ENCODE data around the gene UBE3D.

The UBE3D gene

DNA sequence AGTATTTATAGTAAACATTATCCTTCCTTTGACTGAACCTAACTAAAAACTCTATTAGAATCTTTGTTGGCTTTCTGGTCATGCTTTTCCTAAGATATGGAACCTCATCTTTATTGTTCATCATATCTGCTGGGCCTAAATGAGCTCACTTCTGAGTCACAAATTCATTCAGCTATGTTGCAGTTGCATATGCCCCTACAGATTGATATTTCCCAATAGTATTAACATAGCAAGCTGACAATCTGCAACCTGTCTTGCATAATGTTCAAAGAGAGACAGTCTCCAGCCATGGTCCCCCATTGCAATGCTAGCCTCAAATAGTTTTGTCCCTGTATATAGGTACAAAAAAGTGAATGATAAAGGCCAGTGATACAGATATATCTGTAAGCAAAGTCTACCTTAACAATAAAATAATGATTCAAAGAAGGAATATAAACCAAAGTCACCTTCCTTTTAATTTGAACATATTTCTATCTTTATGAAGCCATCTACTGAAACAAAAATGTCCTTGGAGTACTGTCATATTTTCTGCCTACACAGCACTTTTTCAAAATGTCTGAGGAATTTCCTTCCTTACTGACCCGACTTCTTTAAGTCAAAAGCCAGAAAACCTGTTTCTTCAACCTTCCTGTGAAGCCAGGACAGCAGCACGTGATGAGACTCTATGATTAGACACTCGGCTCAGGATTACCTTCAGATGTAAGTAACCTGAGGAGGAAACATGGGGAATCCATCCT is 140.7 kb downstream of the UBE3D start:
- H3K36me3 ChIP-seq (ENCODE audit: control insufficient read depth, insufficient read depth, low read length) = peaks cover 6% of the 10 kb centered on the region

DNA sequence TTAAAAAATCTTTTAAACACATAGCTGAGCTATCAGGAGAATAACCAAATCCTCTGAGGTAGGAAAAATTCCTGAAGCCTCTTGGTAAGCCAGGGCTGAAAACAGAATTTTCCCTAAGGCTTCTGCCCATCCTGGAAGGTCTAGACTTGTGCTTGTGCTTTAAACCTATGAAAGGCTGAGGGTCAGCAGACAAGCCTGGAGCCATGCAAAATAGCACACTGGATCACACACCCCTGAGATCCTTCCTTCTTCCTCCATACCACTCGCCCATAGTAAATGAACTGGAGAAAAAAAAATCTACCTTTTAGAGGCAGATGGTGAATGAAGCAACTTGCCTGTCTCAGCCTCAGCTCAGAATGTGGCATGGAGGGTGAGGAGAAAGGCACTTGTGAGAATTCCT is 144.4 kb downstream of the UBE3D start:
- Histone ChIP-seq H3K27me3 (ENCODE audit: control insufficient read depth, insufficient read depth, low read length, poor library complexity, severe bottlenecking) (no peaks in the 10 kb centered on the region), H3K4me3 (ENCODE audit: insufficient read depth, low read depth, low read length) (no peak overlapping the region)

More for the DNA sequence above, 140.7 kb downstream of the UBE3D start:
- WGBS, 2 experiments = 91 to 93% methylated on average over 3 of the region's 3 CpGs
- no peaks in the 10 kb centered on the region for H3K4me1 ChIP-seq (ENCODE audit: control insufficient read depth, insufficient read depth, low read length)
- H3K4me3 ChIP-seq (ENCODE audit: insufficient read depth, low read depth, low read length) = no peak overlapping the region
- H3K9me3 ChIP-seq (ENCODE audit: control insufficient read depth, low read length) = peaks cover 2% of the 10 kb centered on the region
- no peaks in the 10 kb centered on the region for H3K27me3 ChIP-seq (ENCODE audit: control insufficient read depth, insufficient read depth, low read length, poor library complexity, severe bottlenecking)
- no peak overlapping the region for H3K27ac ChIP-seq (ENCODE audit: insufficient read depth, low read depth, low read length, poor library complexity, severe bottlenecking)

DNA sequence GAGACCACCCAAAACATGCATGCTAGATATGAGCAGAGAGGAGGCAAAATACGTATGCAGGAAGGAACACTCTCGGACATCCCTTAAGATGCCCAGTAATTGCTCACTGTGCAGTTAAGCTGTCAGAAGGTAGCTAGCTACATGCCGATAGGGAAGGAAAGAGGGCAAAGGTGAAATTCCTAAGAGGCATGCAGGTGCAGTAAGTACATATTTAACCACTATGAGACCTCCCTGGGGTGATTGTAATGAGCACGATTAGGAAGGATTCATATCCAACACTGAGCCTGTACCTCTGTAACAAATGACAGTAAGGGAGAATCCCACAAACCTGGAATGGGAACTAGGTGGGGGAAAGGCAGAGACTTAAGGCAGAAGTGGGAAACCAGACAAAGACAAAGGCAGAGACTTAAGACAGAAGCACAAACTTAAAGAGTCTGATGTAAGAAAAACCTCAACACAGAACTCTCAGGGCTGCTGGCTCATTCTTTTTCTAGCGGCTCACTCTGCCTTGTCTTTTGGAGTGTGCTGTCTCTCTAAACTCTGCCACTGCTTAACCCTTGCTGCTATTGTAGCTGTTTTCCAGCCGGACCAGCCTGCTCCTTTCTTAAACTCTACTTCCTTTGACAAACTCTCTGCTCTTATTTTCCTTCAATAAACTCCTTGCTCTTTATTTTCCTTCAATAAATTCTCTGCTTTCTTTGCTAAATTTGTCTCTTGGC is 148.1 kb downstream of the UBE3D start:
- H3K27me3 ChIP-seq (ENCODE audit: control insufficient read depth, insufficient read depth, low read length, poor library complexity, severe bottlenecking) = no peaks in the 10 kb centered on the region
- no peak overlapping the region for H3K27ac ChIP-seq (ENCODE audit: insufficient read depth, low read depth, low read length, poor library complexity, severe bottlenecking)
- H3K4me1 ChIP-seq (ENCODE audit: control insufficient read depth, insufficient read depth, low read length) = no peaks in the 10 kb centered on the region
- 83 to 84% methylated on average over 6 of the region's 6 CpGs for WGBS, 2 experiments
- no peak overlapping the region for H3K4me3 ChIP-seq (ENCODE audit: insufficient read depth, low read depth, low read length)
- peaks cover 23% of the 10 kb centered on the region for H3K36me3 ChIP-seq (ENCODE audit: control insufficient read depth, insufficient read depth, low read length)
- H3K9me3 ChIP-seq (ENCODE audit: control insufficient read depth, low read length) = no peaks in the 10 kb centered on the region

More for the DNA sequence above, 144.4 kb downstream of the UBE3D start:
- Histone ChIP-seq H3K27ac (ENCODE audit: insufficient read depth, low read depth, low read length, poor library complexity, severe bottlenecking) (no peak overlapping the region), H3K36me3 (ENCODE audit: control insufficient read depth, insufficient read depth, low read length) (peaks cover 14% of the 10 kb centered on the region), H3K4me1 (ENCODE audit: control insufficient read depth, insufficient read depth, low read length) (no peaks in the 10 kb centered on the region), H3K9me3 (ENCODE audit: control insufficient read depth, low read length) (no peaks in the 10 kb centered on the region)
- 83% methylated on average over 1 of the region's 1 CpG for WGBS, 2 experiments

DNA sequence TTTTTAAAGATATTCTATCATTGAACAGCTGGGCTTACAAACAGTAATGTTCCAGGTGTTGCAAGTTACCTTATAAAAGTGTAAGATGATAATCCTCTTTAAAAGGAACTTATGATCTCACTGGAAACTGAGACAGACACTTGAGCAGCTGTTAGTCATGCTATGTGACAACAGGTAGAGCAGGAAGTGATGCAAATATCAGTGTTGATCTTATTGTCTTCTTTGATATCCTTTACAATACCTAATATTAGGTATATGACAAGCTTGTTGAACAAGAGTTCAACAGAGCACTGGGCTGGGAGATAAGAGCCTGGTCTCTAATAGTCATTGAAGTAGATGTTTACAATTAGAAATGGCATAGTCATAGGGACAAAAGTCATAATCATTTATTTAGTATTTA is 150.0 kb downstream of the UBE3D start:
- Histone ChIP-seq H3K27me3 (ENCODE audit: control insufficient read depth, insufficient read depth, low read length, poor library complexity, severe bottlenecking) (no peaks in the 10 kb centered on the region), H3K4me1 (ENCODE audit: control insufficient read depth, insufficient read depth, low read length) (peaks cover under 1% of the 10 kb centered on the region), H3K36me3 (ENCODE audit: control insufficient read depth, insufficient read depth, low read length) (peaks cover 19% of the 10 kb centered on the region), H3K4me3 (ENCODE audit: insufficient read depth, low read depth, low read length) (no peak overlapping the region), H3K9me3 (ENCODE audit: control insufficient read depth, low read length) (no peaks in the 10 kb centered on the region), H3K27ac (ENCODE audit: insufficient read depth, low read depth, low read length, poor library complexity, severe bottlenecking) (no peak overlapping the region)

DNA sequence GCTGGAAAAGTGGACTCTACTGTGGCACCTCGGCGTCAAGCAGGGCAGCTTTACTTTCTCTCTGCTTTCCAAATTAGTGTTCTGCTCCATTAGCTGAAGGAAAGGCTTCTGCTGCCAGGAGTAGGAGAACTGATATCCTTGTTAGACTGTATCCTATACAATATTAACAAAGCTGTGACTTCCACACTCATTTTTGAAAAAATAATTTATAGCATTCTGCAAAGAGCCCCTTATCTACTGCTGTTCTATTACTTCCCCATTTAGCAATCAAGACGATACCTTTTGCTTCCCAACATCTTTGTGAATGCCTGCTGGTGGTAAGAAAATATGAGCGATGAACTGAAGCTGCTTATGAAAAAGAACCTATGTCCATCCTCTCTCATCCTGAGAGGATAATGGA is 151.1 kb downstream of the UBE3D start:
- peaks cover 19% of the 10 kb centered on the region for H3K36me3 ChIP-seq (ENCODE audit: control insufficient read depth, insufficient read depth, low read length)
- no peak overlapping the region for H3K4me3 ChIP-seq (ENCODE audit: insufficient read depth, low read depth, low read length)
- 96 to 98% methylated on average over 3 to 4 of the region's 4 CpGs for WGBS, 2 experiments
- H3K4me1 ChIP-seq (ENCODE audit: control insufficient read depth, insufficient read depth, low read length) = peaks cover 7% of the 10 kb centered on the region
- no peaks in the 10 kb centered on the region for H3K9me3 ChIP-seq (ENCODE audit: control insufficient read depth, low read length)
- H3K27ac ChIP-seq (ENCODE audit: insufficient read depth, low read depth, low read length, poor library complexity, severe bottlenecking) = no peak overlapping the region
- no peaks in the 10 kb centered on the region for H3K27me3 ChIP-seq (ENCODE audit: control insufficient read depth, insufficient read depth, low read length, poor library complexity, severe bottlenecking)

DNA sequence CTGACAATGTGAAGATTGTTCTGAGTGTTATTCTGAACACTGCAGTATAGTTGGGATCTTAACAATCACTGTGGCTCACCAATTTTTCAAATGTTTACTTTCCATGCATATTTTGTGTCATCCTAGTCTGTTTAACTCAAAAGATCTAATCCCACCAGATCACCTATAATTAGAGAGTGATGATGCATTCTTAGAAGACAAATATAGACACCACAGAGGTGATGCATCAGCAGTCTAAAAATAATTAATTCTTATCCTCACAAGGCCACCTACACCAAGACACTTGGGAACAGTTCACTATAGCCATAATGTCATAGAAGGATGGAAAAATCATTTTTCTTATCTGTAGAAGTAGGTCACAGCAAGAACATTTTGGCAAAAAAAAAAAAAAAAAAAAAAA is 154.8 kb downstream of the UBE3D start:
- Histone ChIP-seq H3K36me3 (ENCODE audit: control insufficient read depth, insufficient read depth, low read length) (peaks cover 8% of the 10 kb centered on the region), H3K27ac (ENCODE audit: insufficient read depth, low read depth, low read length, poor library complexity, severe bottlenecking) (no peak overlapping the region), H3K4me3 (ENCODE audit: insufficient read depth, low read depth, low read length) (no peak overlapping the region), H3K27me3 (ENCODE audit: control insufficient read depth, insufficient read depth, low read length, poor library complexity, severe bottlenecking) (no peaks in the 10 kb centered on the region), H3K4me1 (ENCODE audit: control insufficient read depth, insufficient read depth, low read length) (peaks cover 21% of the 10 kb centered on the region), H3K9me3 (ENCODE audit: control insufficient read depth, low read length) (no peaks in the 10 kb centered on the region)

DNA sequence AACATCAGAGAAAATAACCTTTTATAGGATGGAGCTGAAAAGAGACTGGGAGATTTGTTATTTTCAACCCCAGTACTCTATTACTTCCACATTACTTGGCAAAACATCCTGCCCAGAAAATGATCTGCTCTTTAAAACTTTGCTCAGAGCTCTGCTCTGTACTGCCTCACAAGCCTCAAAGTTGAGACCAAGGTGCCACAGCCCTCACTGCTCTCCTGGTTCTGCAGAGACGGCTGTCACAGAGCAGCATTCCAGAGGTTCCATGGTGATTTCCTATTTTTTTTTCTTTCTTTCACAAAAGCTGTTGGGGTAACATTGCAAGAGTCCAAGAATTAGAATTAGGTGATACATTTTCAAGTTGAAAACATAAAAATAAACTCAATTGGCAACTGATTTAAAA is 155.2 kb downstream of the UBE3D start:
- peaks cover 21% of the 10 kb centered on the region for H3K4me1 ChIP-seq (ENCODE audit: control insufficient read depth, insufficient read depth, low read length)
- H3K27ac ChIP-seq (ENCODE audit: insufficient read depth, low read depth, low read length, poor library complexity, severe bottlenecking) = no peak overlapping the region

DNA sequence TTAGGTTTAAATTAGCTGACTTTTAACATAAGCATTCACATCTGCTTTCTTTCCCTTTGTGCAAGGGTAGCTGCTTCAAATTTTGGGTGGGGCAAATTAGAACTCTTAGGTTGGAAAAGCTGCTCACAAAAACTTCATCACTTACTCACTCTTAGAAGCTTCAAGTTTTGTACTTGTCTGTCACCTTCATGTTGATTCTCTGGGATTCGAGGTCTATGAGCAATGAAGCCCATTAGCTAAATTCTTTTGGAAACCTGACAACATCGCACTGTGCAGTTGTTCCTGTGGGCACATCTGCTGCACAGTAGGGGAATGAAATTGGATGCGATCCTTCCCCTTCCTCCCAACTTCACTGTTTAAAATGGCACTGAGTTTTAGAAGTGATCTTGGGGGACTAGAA is 156.1 kb downstream of the UBE3D start:
- Histone ChIP-seq H3K27me3 (ENCODE audit: control insufficient read depth, insufficient read depth, low read length, poor library complexity, severe bottlenecking) (no peaks in the 10 kb centered on the region), H3K4me1 (ENCODE audit: control insufficient read depth, insufficient read depth, low read length) (peaks cover 23% of the 10 kb centered on the region), H3K9me3 (ENCODE audit: control insufficient read depth, low read length) (no peaks in the 10 kb centered on the region), H3K4me3 (ENCODE audit: insufficient read depth, low read depth, low read length) (no peak overlapping the region), H3K27ac (ENCODE audit: insufficient read depth, low read depth, low read length, poor library complexity, severe bottlenecking) (no peak overlapping the region), H3K36me3 (ENCODE audit: control insufficient read depth, insufficient read depth, low read length) (peaks cover 4% of the 10 kb centered on the region)
- 92 to 93% methylated on average over 3 of the region's 3 CpGs for WGBS, 2 experiments

More for the DNA sequence above, 155.2 kb downstream of the UBE3D start:
- H3K36me3 ChIP-seq (ENCODE audit: control insufficient read depth, insufficient read depth, low read length) = peaks cover 8% of the 10 kb centered on the region
- H3K27me3 ChIP-seq (ENCODE audit: control insufficient read depth, insufficient read depth, low read length, poor library complexity, severe bottlenecking) = no peaks in the 10 kb centered on the region
- no peaks in the 10 kb centered on the region for H3K9me3 ChIP-seq (ENCODE audit: control insufficient read depth, low read length)
- H3K4me3 ChIP-seq (ENCODE audit: insufficient read depth, low read depth, low read length) = no peak overlapping the region
- WGBS, 2 experiments = 65 to 71% methylated on average over 1 of the region's 1 CpG

DNA sequence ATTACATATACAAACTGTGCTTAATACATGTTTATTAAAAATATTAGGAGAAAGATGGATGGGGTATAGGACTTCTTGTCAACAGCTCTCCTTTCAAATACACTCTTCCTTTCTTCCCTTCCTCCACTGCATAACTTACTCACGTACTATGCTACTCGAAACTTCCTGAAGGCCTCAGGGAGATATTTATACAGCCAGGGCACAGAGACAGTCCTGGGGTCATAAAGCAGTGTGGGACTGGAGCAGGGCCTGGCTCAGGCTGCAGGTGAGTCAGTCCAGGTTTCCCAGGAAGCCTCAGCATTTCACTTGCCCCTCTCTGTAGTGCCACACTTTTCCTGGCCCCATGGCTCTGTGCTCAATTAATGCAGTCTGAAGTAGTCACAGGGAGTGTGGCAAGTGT is 157.0 kb downstream of the UBE3D start:
- H3K27ac ChIP-seq (ENCODE audit: insufficient read depth, low read depth, low read length, poor library complexity, severe bottlenecking) = no peak overlapping the region
- peaks cover 26% of the 10 kb centered on the region for H3K4me1 ChIP-seq (ENCODE audit: control insufficient read depth, insufficient read depth, low read length)
- no peak overlapping the region for H3K4me3 ChIP-seq (ENCODE audit: insufficient read depth, low read depth, low read length)
- no peaks in the 10 kb centered on the region for H3K9me3 ChIP-seq (ENCODE audit: control insufficient read depth, low read length)
- H3K36me3 ChIP-seq (ENCODE audit: control insufficient read depth, insufficient read depth, low read length) = no peaks in the 10 kb centered on the region
- no peaks in the 10 kb centered on the region for H3K27me3 ChIP-seq (ENCODE audit: control insufficient read depth, insufficient read depth, low read length, poor library complexity, severe bottlenecking)
- 93 to 95% methylated on average over 2 of the region's 2 CpGs for WGBS, 2 experiments

DNA sequence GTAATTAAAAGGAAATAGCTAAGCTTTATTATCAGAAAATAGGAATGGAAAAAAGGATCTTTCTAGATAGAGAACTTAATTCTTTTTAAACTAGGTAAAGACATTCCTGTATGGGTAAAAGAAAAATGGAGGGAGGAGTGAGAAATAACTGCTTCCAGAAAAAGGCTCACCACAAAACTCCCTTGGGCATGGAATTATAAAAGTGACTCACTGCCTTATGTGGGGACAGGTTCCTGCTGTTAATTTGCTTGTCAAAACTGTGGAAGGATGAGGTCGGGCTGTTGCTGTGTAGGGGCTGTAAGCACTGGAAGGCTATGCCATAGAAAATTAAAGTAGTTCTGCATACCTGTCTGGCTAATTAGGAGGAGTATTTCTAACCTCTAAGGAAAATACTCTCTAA is 158.7 kb downstream of the UBE3D start:
- H3K9me3 ChIP-seq (ENCODE audit: control insufficient read depth, low read length) = no peaks in the 10 kb centered on the region
- no peak overlapping the region for H3K4me3 ChIP-seq (ENCODE audit: insufficient read depth, low read depth, low read length)
- 57 to 71% methylated on average over 1 of the region's 1 CpG for WGBS, 2 experiments
- H3K27ac ChIP-seq (ENCODE audit: insufficient read depth, low read depth, low read length, poor library complexity, severe bottlenecking) = no peak overlapping the region
- H3K4me1 ChIP-seq (ENCODE audit: control insufficient read depth, insufficient read depth, low read length) = peaks cover 26% of the 10 kb centered on the region
- H3K27me3 ChIP-seq (ENCODE audit: control insufficient read depth, insufficient read depth, low read length, poor library complexity, severe bottlenecking) = no peaks in the 10 kb centered on the region
- no peaks in the 10 kb centered on the region for H3K36me3 ChIP-seq (ENCODE audit: control insufficient read depth, insufficient read depth, low read length)
